ENCODE measurements around the gene WNT11. TPM values are rescaled to one million over a fixed set of nuclear protein-coding genes. Genes with fewer than 3 reads are reported as not detected.

Gene WNT11
- total RNA-seq, 1 experiment from 2014 or later, result 0.30 TPM

DNA sequence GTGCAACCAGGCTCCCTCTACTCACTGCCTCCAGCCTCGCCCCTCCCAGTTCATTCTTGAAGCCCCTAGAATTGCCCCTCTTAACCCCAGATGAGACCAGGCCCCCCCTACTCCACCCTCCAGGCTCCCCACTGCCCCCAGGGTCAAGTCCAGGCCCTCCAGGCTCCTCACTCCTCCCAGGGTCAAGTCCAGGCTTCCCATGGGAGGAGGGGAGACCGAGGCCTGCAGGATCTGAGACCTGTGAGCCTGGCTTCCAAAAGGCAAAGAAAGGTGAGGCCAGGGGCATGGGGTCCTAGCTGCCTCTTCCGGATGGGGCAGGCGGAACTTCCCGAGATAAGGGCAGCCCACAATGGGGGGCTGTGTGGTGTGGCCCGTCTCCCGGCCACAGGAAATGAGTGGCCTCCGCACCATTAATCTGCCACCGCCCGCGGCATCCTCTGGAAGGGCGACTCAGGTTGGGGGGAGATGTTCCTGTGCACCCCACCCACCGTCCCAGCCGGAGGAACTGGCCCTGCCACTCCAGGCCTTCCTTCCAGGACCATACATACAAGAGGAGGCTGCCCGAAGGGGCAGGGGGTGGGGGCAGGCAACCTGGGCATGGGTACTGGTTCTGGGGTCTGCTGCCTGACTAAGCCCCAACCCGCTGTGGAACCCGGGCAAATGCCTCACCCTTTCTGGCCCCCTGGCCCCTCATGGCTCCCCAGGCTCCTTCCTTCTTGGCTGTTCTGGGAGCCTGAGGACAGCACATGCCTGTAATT lies 35.1 kb upstream of the WNT11 start:
- H3K9me3 ChIP-seq (ENCODE audit: low read length), result no peaks in the 10 kb centered on the region
- H3K79me2 ChIP-seq (ENCODE audit: low read length), result no peaks in the 10 kb centered on the region
- H4K20me1 ChIP-seq (ENCODE audit: insufficient read depth, low read depth, low read length), result no peaks in the 10 kb centered on the region
- no peaks in the 10 kb centered on the region for H3K9me2 ChIP-seq (replicated peaks; ENCODE audit: insufficient read depth, low read length)
- no peak for DNase-seq
- H3K27ac ChIP-seq (ENCODE audit: low read length), result no peak overlapping the region
- H3K27me3 ChIP-seq (ENCODE audit: low read length), result no peaks in the 10 kb centered on the region; the same call in 1 of the 2 replicates
- no peaks in the 10 kb centered on the region for H3K36me3 ChIP-seq (ENCODE audit: insufficient read depth, low read length)
- H3K4me1 ChIP-seq (ENCODE audit: low read length), result peaks cover 6% of the 10 kb centered on the region; the same call in 1 of the 2 replicates
- H3K4me2 ChIP-seq (ENCODE audit: low read depth, low read length, poor library complexity, severe bottlenecking), result no peak overlapping the region
- no peak overlapping the region for H3K9ac ChIP-seq (ENCODE audit: low read length)
- no peak overlapping the region for H3K4me3 ChIP-seq (ENCODE audit: low read length)
- no peak overlapping the region for H2AFZ ChIP-seq (ENCODE audit: low read length)

DNA sequence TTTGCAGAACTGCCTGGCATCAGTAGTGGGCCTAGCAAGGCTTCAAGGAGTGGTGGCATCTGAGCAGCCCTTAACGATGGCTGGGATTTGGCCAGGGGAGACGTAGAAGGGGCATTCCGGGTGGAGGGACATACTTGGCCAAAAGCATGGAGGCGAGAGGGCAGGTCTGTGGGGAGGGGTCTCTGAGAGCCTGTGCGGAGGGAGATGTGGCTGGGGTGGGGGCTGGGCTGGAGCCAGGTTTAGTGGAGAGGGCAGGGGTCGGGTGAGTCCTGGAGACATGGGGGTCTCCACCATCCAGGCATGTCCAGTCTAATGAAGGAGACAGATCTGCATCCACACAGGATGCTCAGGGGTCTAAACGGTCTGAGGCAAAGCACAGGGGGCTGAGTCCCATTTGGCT lies 34.4 kb upstream of the WNT11 start:
- Histone ChIP-seq H3K9me2 (replicated peaks; ENCODE audit: insufficient read depth, low read length) (no peaks in the 10 kb centered on the region), H3K4me2 (ENCODE audit: low read depth, low read length, poor library complexity, severe bottlenecking) (no peak overlapping the region), H3K9me3 (ENCODE audit: low read length) (no peaks in the 10 kb centered on the region), H4K20me1 (ENCODE audit: insufficient read depth, low read depth, low read length) (no peaks in the 10 kb centered on the region), H3K79me2 (ENCODE audit: low read length) (no peaks in the 10 kb centered on the region), H2AFZ (ENCODE audit: low read length) (no peak overlapping the region), H3K4me1 (ENCODE audit: low read length) (peaks cover 7% of the 10 kb centered on the region; the same call in 1 of the 2 replicates), H3K27me3 (ENCODE audit: low read length) (no peaks in the 10 kb centered on the region; the same call in 1 of the 2 replicates), H3K9ac (ENCODE audit: low read length) (no peak overlapping the region), H3K4me3 (ENCODE audit: low read length) (no peak overlapping the region), H3K27ac (ENCODE audit: low read length) (no peak overlapping the region), H3K36me3 (ENCODE audit: insufficient read depth, low read length) (no peaks in the 10 kb centered on the region)
- no peak for DNase-seq

DNA sequence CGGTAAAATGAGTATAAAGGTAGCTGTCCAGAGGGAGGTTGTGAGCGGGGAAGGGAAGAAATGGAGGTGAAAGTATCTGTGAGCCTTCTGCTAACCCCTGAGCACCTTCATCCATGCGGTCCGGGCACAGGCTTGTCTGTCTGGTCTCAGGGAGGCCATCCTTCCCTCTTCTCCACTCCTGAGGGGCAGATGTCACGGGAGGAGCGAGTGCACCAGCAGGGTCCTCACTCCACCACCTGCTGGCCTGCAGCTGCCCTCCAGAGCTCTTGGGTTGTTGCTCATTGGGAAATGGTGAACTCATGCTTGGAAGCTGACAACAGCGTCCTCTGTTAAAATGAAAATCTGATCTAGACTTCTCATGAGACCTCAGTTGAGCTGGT lies 33.8 kb upstream of the WNT11 start:
- H3K4me3 ChIP-seq (ENCODE audit: low read length), result no peak overlapping the region
- H3K9me3 ChIP-seq (ENCODE audit: low read length), result no peaks in the 10 kb centered on the region
- H3K4me1 ChIP-seq (ENCODE audit: low read length), result peaks cover 7% of the 10 kb centered on the region; the same call in 1 of the 2 replicates
- H3K79me2 ChIP-seq (ENCODE audit: low read length), result no peaks in the 10 kb centered on the region
- no peaks in the 10 kb centered on the region for H3K9me2 ChIP-seq (replicated peaks; ENCODE audit: insufficient read depth, low read length)
- no peak overlapping the region for H2AFZ ChIP-seq (ENCODE audit: low read length)
- no peak overlapping the region for H3K27ac ChIP-seq (ENCODE audit: low read length)
- no peaks in the 10 kb centered on the region for H4K20me1 ChIP-seq (ENCODE audit: insufficient read depth, low read depth, low read length)
- no peak overlapping the region for H3K4me2 ChIP-seq (ENCODE audit: low read depth, low read length, poor library complexity, severe bottlenecking)
- no peaks in the 10 kb centered on the region; the same call in 1 of the 2 replicates for H3K27me3 ChIP-seq (ENCODE audit: low read length)
- no peaks in the 10 kb centered on the region for H3K36me3 ChIP-seq (ENCODE audit: insufficient read depth, low read length)
- no peak for DNase-seq
- no peak overlapping the region for H3K9ac ChIP-seq (ENCODE audit: low read length)

- no peaks in the 10 kb centered on the region for H4K20me1 ChIP-seq (ENCODE audit: insufficient read depth, low read depth, low read length)
- peaks cover 10% of the 10 kb centered on the region for H3K4me1 ChIP-seq (ENCODE audit: low read length)
- H3K9me3 ChIP-seq (ENCODE audit: low read length), result no peaks in the 10 kb centered on the region
- no peaks in the 10 kb centered on the region for H3K79me2 ChIP-seq (ENCODE audit: low read length)
- H3K4me2 ChIP-seq (ENCODE audit: low read depth, low read length, poor library complexity, severe bottlenecking), result no peak overlapping the region
- no peak overlapping the region for H3K27ac ChIP-seq (ENCODE audit: low read length)
- DNase-seq, result no peak
- no peak overlapping the region for H3K4me3 ChIP-seq (ENCODE audit: low read length)
- no peaks in the 10 kb centered on the region for H3K9me2 ChIP-seq (replicated peaks; ENCODE audit: insufficient read depth, low read length)
- no peaks in the 10 kb centered on the region; the same call in 1 of the 2 replicates for H3K27me3 ChIP-seq (ENCODE audit: low read length)
- H2AFZ ChIP-seq (ENCODE audit: low read length), result no peak overlapping the region
- no peak overlapping the region for H3K9ac ChIP-seq (ENCODE audit: low read length)
- H3K36me3 ChIP-seq (ENCODE audit: insufficient read depth, low read length), result no peaks in the 10 kb centered on the region
Measured at GRCh38 chr11:76239483-76240160, 33.3 kb upstream of the WNT11 start.

- H3K9me2 ChIP-seq (replicated peaks; ENCODE audit: insufficient read depth, low read length), result no peaks in the 10 kb centered on the region
- H3K9ac ChIP-seq (ENCODE audit: low read length), result no peak overlapping the region
- no peak overlapping the region for H3K4me2 ChIP-seq (ENCODE audit: low read depth, low read length, poor library complexity, severe bottlenecking)
- H3K27ac ChIP-seq (ENCODE audit: low read length), result no peak overlapping the region
- H3K4me3 ChIP-seq (ENCODE audit: low read length), result no peak overlapping the region
- no peaks in the 10 kb centered on the region for H3K36me3 ChIP-seq (ENCODE audit: insufficient read depth, low read length)
- no peaks in the 10 kb centered on the region for H4K20me1 ChIP-seq (ENCODE audit: insufficient read depth, low read depth, low read length)
- H3K4me1 ChIP-seq (ENCODE audit: low read length), result peaks cover 21% of the 10 kb centered on the region
- H3K9me3 ChIP-seq (ENCODE audit: low read length), result no peaks in the 10 kb centered on the region
- no peaks in the 10 kb centered on the region; the same call in 1 of the 2 replicates for H3K27me3 ChIP-seq (ENCODE audit: low read length)
- DNase-seq, result no peak
- no peaks in the 10 kb centered on the region for H3K79me2 ChIP-seq (ENCODE audit: low read length)
- H2AFZ ChIP-seq (ENCODE audit: low read length), result no peak overlapping the region
Measured at GRCh38 chr11:76238551-76238950, 32.2 kb upstream of the WNT11 start.

DNA sequence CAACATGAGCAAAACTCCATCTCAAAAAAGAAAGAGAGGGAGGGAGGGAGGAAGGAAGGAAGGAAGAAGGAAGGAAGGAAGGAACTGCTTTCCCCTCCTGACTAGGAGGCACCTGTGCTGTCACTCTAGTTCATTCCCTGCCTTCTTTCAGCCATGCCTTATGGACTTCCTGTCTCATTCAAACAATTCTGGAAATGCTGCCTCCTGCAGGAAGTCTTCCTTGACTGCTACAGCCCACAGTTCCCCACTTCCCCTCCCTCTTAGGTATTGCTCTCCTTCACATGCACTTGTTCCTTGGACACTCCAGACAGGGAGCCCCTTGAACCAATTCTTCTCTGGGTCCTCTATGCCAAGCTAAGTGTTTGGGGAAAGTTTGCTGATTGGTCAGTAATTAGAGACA lies 31.6 kb upstream of the WNT11 start:
- Histone ChIP-seq H2AFZ (ENCODE audit: low read length) (no peak overlapping the region), H3K79me2 (ENCODE audit: low read length) (no peaks in the 10 kb centered on the region), H3K9ac (ENCODE audit: low read length) (no peak overlapping the region)

DNA sequence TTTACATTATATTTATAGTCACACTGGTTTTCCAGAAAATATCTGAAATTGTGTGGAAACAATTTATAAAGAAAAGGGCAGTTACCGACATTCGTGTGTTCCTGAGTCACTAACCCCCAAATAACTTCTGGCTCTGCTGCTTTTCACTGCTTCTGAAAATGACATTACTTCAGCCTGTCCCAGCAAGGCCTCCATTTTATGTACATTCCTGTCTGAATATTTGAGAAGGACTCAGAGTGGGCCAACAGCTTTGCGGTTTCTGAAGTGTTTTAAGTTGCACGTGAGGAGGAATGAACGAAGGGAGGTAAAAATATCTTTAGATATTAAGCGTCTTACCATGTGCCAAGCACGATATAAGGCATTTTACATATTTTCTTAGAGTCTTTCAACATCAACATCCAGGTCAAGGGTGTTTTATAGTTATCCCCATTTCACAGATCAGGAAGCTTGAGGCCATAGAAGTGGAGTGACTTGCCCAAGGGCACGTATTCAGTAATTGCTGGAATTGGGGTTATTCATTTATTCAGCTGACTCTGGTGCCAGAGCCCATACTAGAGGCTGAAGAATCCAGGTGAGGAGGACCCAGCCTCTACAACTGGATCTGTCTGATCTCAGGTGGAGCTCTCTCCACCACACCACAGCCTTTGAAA lies 30.8 kb upstream of the WNT11 start:
- Histone ChIP-seq H3K79me2 (ENCODE audit: low read length) (no peaks in the 10 kb centered on the region), H3K9me2 (replicated peaks; ENCODE audit: insufficient read depth, low read length) (no peaks in the 10 kb centered on the region), H2AFZ (ENCODE audit: low read length) (no peak overlapping the region), H3K9me3 (ENCODE audit: low read length) (no peaks in the 10 kb centered on the region), H3K27ac (ENCODE audit: low read length) (no peak overlapping the region), H3K27me3 (ENCODE audit: low read length) (no peaks in the 10 kb centered on the region), H3K4me1 (ENCODE audit: low read length) (peaks cover 22% of the 10 kb centered on the region), H3K36me3 (ENCODE audit: insufficient read depth, low read length) (no peaks in the 10 kb centered on the region), H3K9ac (ENCODE audit: low read length) (no peak overlapping the region), H3K4me3 (ENCODE audit: low read length) (peak overlapping the region; percentile 83), H3K4me2 (ENCODE audit: low read depth, low read length, poor library complexity, severe bottlenecking) (peak overlapping the region; percentile 87), H4K20me1 (ENCODE audit: insufficient read depth, low read depth, low read length) (no peaks in the 10 kb centered on the region)
- no peak for DNase-seq

More for the DNA sequence above, 31.6 kb upstream of the WNT11 start:
- no peak overlapping the region for H3K4me3 ChIP-seq (ENCODE audit: low read length)
- H3K36me3 ChIP-seq (ENCODE audit: insufficient read depth, low read length), result no peaks in the 10 kb centered on the region
- no peak overlapping the region for H3K4me2 ChIP-seq (ENCODE audit: low read depth, low read length, poor library complexity, severe bottlenecking)
- no peaks in the 10 kb centered on the region for H3K9me2 ChIP-seq (replicated peaks; ENCODE audit: insufficient read depth, low read length)
- no peaks in the 10 kb centered on the region for H4K20me1 ChIP-seq (ENCODE audit: insufficient read depth, low read depth, low read length)
- peaks cover 22% of the 10 kb centered on the region for H3K4me1 ChIP-seq (ENCODE audit: low read length)
- no peaks in the 10 kb centered on the region; the same call in 1 of the 2 replicates for H3K27me3 ChIP-seq (ENCODE audit: low read length)
- H3K9me3 ChIP-seq (ENCODE audit: low read length), result no peaks in the 10 kb centered on the region
- H3K27ac ChIP-seq (ENCODE audit: low read length), result no peak overlapping the region
- DNase-seq, result no peak
